HG03060 (cell line): Measurements from ENCODE around the gene PLEKHB1.

Experiments
- ATAC-seq: cut with Tn5 transposase; IDR thresholded peaks from one replicate; pipeline ENCODE4 v1.9.1; 2021; ENCODE audit warnings: low read depth, moderate number of reproducible peaks; ENCODE audit not compliant: unreplicated experiment

PLEKHB1 gene

DNA sequence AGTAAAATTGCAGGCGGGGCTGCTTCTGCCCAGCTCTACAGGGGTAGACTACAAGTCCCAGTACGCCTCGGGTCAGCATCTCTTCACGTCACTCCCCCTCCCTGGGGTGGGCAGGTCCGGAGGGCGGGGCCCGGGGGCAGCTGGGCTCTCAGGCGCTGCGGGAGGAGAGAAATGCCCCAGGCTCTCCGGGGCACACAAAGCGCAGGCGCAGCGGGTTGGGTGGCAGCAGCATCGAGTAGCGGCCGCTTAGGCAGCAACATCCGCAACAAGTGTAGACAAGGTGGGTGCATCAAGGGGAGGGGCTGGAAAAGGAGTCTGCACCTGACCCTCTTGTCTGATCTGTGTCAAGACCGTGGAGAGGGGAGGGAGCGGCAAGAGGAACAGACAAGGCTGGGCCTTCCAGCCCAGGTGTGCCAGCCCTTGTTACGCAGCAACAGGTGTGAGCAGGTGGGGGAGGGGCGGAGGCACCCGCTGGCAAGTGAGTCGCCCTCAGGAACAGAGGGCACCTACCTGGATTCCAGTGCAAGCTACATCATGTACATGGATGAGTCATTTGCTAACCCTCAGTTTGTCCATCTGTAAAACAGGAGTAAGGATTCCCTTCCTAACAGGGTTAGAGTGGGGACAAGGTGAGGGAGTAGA is 1.2 kb downstream of the PLEKHB1 start:
- ATAC-seq = no peak

DNA sequence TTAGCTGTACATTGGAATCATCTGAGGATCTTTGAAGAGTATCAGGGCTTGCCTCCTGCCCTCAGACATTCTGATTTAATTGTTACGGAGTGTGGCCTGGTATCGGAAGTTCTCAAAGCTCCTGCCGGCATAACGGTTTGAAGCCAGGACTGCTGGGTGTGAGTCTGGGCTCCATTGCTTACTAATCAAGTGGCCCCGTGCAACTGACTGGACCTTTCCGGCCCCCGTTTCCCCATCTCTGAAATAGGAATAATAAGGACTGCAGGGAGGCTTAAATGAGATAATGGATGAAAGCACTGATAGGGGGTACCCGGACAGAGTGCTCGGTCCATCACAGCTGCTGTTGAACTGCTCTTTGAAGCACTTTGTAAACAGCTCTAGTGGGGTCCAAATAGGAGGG is 1.7 kb downstream of the PLEKHB1 start:
- ATAC-seq = no peak

DNA sequence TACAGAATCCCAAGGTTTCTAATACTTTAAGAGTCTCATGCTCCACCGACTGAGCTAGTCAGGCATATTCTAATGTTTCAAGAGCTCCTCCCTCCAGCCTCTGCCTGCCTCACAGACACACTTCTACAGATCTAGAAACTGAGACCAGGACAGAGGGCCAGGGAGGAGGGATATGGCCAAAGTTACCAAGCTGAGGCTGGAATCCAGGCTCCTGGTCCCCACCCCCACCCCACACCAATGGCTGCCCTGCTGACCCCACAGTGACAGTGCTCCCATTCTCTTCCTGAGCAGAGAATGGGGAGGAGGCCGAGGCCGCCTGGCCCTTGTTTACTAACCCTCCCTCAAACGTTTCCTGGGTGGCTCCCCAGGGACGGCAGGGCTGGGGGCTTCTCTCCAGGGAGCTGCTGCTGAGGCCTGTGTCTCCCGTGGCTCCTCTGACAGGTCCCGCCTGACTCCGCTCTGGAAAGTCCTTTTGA is 2.2 kb downstream of the PLEKHB1 start:
- ATAC-seq = no peak

DNA sequence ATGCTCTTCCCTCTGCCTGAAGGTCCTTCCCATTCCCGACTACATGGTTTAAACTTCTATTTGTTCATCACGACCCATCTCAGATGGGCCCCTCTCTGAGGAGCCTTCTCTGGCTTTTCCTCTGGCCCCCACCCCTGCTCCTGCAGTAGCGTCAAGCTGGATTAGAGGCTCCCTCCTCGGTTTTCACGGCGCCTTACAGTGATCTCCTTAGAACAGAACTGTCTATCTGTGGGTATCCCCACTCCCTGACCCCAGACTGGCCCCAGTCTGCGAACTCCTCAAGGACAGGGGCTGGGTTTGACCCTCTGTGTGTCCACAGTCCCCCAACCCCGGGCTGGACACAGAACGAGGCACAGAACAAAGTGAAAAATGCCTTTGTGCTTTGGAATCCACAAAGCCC is 2.8 kb downstream of the PLEKHB1 start:
- no peak for ATAC-seq

DNA sequence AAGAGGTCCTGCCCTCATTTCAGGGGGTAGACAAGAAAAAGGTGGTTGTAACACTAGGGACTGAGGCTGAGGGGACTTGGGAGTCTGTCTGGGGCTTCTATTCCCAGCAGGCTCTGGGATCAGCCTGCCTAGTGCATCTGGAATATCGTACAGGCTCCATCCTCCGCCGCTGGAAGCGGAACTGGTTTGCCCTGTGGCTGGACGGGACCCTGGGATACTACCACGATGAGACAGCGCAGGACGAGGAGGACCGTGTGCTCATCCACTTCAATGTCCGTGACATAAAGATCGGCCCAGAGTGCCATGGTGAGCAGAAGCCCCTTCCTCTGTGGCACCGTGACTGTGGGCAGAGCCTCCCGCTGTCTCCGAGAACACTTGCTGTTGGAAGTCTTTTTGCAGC is 4.0 kb downstream of the PLEKHB1 start:
- ATAC-seq = no peak

DNA sequence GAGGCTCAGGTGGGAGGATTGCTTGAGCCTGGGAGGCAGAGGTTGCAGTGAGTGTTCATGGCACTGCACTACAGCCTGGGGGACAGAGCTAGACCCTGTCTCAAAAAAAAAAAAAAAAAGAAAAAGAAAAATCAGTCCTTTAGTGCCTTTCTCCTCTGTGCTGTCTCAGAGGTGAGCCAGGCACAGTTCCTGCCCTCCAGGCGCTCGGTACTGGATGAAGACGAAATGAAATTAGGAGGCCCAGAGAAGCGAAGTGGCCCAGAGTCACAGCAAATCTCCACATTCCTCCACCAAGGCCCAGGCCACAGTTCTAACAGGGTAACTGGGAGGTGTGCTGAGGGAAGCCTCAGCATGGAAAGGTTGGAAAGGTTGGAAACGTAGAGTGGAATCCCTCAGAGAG is 4.9 kb downstream of the PLEKHB1 start:
- ATAC-seq = no peak

DNA sequence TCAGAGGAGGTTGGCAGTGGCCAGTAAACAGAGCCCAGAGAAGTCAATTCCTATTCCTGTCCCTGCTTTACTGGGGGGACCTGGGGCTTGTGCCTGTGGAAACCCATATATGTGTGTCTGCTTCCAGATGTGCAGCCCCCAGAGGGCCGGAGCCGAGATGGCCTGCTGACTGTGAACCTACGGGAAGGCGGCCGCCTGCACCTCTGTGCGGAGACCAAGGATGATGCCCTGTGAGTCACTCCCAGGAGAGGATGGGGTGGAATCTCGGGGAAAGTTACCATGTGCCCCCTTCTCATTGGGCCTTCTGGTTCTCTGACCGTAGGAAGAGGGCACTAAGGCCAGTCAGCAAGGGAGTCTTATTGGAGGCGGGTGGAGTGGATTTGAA is 5.3 kb downstream of the PLEKHB1 start:
- no peak for ATAC-seq

DNA sequence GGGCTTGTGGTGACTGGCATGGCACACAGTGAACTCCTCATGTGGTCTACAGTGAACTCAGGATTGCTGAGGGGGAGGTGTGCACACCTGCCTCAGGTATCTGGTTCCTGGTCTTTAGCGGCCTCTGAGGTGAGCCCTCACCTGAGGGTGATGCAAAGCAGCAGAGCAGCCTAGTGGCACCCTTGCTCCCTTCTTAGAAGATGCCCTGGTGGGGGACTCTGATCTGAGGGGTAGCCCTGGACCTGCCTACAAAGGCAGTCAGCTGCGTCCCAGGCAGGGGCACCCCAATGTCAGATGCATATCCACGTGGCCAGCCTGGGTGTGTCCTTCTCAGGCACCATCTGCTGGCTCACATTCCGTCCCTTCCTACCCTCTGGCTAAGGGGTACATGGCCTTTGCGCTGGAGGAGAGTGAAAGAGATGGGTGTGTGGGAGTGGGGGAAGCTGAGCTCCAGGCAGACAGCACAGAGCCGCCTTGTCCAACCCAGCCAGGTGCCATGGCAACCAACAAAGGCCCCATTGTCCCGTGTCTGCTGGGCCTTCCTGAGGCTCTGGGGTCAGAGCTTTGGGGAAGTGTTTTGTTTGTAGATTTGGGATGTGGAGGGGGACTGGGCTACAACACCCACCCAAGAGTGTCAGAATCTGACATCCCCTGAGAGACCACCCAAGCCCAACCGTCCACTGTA is 5.8 kb downstream of the PLEKHB1 start:
- no peak for ATAC-seq

DNA sequence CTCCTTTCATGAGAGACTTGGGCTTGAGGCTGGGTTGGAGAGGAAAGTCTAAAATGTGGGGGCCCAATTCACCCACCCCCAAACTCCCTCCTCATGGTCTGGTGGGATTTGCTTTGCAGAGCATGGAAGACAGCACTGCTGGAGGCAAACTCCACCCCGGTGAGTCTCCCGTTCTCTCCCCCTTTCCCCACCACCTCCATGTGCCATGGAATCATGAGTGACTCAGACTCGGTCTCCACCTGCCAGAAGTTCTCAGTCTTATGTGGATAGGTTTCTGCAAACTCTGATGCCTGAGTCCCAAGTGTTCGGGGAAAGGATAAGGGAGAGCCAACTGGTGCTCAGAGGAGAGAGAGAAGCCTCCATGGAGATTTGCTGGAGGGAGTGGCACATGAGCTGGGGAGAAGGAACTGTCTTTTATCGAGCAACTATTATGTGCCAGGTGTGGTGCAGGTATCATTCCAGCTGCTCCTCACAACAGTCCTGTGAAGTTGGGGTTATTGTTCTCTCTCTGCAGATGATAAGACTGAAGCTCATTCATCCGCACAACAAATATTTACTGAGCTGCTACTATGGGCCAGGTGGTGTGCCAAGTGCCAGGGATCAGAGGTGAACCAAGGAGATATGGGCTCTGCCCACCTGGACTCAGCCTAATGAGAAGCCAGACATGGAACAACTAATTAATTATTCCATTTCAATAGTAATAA is 6.6 kb downstream of the PLEKHB1 start:
- no peak for ATAC-seq

DNA sequence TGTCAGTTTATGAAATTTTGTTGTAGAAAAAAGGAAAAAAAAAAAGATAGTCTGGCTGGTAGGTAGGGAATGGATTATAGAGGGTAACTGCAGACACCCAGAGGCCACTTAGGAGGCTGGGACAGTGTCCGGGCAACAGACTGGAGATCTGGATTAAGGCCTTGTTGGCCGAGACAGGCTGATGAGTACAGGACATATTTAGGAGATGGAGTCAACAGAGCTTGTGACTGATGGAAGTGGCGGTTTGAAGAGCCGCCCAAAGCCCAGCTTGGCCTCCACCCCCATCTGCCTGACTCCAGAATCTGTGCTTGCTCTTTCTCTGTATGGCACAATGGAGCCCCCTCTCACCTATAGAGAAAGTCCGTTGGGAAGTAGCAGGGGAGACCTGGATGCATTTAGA is 7.6 kb downstream of the PLEKHB1 start:
- no peak for ATAC-seq

DNA sequence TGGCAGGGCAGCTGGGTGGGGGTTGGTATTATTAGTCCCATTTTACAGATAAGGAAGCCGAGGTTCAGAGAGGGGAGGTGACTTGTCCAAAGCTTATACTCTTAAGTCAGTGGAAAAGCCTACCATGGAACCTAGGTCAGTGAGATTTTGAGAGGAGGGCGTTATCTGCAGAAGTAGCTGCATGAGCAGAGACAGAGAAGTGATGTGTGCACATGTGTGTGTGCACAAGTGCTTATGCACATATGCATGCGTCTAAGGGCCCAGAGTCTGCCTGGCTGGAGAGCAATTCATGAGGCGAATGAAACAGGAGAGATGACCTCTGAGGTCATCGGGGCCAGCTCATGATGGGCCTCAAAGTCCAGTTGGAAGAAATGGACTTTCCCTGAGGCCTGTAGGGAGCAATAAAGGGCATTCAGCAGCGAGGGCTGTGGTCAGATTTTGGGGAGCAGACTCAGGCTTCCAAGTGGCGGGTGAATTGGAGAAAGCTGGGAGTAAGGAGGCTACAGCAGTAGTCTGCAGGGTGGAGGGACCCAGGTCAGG is 8.2 kb downstream of the PLEKHB1 start:
- no peak for ATAC-seq

DNA sequence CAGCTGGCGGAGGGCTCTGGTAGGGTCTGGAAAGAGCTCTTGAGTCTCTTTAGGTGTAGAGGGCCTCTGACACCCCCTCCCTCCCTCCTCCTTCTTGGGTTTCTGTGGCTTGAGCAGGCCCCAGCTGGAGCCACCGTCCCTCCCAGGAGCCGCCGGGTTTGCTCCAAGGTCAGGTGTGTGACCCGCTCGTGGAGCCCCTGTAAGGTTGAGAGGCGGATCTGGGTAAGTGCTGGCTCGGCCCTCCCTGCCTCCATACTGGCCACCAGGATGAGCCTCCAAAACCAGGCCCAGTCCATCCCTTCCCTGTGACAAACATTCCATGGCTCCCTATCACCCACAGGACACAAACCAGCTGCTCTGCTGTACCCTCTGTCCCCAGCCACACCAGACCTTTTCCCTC is 9.3 kb downstream of the PLEKHB1 start:
- no peak for ATAC-seq

DNA sequence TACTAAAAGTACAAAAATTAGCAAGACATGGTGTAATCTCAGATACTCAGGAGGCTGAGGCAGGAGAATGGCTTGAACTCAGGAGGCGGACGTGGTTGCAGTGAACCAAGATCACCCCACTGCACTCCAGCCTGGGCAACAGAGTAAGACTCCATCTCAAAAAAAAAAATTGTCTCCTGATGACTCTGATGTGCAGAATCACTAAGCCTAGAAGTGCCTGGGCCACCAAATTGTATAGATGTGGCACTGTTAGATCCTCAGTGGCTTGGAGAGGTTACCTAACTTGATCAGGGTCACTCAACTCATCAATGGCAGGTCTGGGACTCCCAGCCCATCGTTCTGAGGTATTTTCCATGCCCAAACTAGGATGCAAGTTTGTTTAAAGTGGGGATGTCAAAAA is 10.6 kb downstream of the PLEKHB1 start:
- no peak for ATAC-seq

DNA sequence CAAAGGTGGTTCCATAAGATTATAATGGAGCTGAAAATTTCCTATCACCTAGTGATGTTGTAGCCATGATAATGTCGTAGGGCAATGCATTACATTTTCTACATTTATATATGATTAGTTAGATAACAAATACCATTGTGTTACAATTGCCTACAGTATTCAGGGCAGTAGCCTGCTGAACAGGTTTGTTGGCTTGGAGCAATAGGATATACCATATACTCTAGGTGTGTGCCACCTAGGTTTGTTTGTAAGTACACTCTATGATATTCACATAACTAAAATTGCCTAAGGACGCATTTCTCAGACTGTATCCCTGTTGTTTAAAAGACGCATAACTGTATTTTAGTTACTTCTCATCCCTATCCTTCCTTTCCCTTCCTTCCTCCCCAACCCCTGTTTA is 13.6 kb downstream of the PLEKHB1 start:
- ATAC-seq = no peak

DNA sequence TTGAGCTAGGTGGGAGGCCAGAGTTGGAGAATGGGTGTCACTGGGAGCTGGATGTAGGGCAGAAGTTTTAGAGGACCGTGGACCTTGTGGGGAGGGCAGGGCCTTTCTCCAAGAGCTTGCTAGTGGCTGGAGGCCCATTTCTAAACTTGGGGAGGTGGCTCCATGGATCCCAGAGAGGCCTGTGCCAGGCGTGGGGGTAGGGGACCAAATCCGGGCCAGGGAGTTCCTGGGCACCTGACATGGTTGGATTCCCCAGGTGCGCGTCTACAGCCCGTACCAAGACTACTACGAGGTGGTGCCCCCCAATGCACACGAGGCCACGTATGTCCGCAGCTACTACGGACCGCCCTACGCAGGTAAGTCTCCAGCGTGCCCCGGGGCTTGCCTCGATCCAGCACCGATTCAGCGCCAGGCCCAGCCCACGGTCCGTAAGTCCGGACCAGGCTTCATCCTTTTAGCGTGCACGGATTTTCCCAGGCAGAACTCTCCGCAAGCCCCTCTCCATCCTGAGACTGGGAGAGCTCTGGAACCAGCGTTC is 14.2 kb downstream of the PLEKHB1 start:
- ATAC-seq = no peak

DNA sequence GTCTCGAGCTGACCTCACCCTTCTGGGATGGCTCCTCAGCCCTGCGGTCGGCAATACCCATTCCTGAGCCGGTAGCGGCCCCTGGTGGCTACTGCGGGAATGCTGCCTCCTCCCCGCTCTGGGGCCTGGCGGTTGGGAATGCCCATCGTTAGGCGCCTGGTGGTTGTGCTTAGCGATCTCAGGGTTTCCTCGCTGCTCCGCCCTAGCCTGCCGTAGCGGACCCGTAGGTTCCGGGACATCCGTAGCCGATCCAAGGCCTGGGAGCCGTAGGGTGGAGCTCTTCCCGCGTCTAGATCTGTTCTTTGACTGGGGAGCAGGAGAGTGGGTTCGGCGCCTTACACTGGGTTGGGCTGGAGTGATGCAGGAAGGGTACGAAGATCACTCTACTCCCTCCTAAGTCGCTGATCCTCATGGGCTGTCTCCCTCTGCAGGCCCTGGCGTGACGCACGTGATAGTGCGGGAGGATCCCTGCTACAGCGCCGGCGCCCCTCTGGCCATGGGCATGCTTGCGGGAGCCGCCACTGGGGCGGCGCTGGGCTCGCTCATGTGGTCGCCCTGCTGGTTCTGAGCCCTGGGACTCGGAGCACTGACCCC is 14.8 kb downstream of the PLEKHB1 start:
- no peak for ATAC-seq

DNA sequence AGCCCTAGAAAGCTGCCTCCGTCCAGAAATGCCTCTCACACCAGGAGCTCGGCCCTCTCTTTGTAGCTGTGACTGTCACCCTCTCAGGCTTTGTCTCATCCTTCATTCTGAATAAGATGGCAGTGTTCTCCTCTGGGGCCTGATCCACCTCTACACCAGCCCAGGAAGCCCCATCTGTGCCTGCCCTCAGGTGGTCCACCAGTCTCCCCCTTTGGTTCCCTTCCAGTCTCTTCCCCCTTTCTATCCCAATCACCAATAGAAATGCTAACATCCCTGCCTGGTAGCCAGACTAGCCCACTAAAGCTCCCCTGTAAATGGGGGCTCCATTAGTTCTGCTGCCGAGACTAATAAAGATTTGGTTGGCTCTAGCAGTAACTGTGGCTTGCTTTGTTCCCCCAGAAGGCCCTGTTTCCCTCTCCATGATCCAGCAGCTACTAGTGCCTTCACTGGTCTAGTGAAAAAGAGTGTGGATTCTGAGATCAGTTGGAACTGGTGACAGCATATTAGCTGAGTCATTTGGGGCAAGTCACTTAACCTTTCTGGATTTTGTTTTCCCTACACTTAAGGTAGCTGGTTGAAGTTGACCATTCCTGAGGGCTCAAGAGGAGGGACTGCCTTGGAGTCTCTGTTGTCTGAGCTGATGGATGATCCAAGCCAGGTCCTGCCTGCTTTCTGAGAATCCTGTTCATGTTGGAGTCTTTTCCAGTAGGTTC is 16.2 kb downstream of the PLEKHB1 start:
- no peak for ATAC-seq

DNA sequence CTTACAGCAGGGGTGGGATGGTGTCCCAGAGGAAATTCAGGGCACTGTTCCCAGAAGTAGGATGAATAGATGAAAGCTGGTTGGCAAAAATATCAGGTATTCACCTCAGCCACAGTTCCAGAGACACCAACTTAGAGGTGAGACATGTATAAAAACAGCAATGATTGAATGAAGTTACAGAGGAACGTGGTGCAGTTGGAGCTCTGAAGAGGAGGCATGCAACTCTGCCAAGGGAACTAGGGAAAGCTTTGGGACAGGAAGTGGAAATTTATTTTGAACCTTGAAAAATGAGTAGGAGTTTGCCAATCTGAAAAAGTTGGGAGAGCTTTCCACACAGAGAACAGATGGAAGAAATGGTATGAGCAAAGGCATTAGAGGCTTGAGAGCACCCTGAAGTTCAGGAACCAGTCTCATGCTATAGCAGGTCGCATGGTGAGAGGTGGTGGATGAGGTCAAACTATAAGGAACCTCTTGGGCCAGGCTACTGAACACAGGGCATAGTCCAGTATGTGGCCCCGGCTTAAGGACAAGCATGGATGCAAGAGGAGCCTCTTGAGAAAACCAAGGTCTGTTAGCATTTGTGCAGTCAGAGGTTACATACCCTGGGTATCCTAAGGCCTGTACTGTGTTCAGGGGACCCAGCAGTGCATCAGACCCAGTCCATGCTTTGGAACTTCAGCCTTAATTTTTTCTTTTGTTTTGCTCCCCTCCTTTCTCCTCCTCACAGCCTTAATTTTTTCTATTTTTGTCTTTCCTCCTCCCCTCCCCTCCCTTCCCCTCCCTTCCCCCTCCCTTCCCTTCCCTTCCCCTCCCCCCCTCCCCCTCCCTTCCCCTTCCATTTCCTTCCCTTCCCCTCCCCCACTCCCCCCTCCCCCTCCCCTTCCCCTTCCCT is 17.5 kb downstream of the PLEKHB1 start:
- no peak for ATAC-seq

DNA sequence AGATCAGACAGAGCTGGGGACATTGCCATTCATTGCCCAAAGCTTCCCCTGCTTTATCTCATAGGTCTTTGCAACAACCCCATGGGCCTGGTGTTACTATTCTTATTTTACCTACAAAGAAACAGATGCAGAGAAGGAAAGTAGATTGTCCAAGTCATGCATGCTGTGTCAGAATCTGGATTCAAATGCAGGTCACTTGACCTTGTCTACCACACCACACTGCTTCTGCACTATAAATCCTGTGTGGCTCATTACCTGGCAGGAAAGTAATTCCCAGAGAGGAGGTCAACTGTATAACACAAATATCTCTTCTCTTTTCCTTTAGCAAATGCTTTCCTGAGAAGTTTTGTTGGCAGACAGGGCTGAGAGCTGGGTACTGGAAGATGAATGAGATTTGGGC is 18.5 kb downstream of the PLEKHB1 start:
- no peak for ATAC-seq
